HCT116 (cell line): ENCODE measurements around the gene KRTAP5-4.

Source experiments
- CTCF ChIP-seq, 3 experiments: fragments of 200-600 bp in 1 of 3; sonication (generic) in 1 of 3; IDR thresholded peaks in 2 of 3; conservative IDR thresholded peaks in 1 of 3; 2 replicates each; pipeline ENCODE4 v1.5.1; 2012 to 2017; ENCODE audit warnings: low read depth in 2 of 3, low read length in 2 of 3, antibody characterized with exemption in 1 of 3, borderline replicate concordance in 1 of 3, control low read depth in 1 of 3, mild to moderate bottlenecking in 1 of 3, mixed read lengths in 1 of 3, mixed run types in 1 of 3, moderate library complexity in 1 of 3; ENCODE audit not compliant: insufficient read depth in 1 of 3
- EZH2 ChIP-seq: fragments of 200-600 bp; sonication (generic); IDR thresholded peaks from 2 replicates; pipeline ENCODE4 v1.6.1; 2017; ENCODE audit warnings: antibody characterized with exemption, mixed run types
- EZH2phosphoT487 ChIP-seq: fragments of 200-600 bp; IDR thresholded peaks from 2 replicates; pipeline ENCODE4 v1.6.1; 2018; ENCODE audit warnings: antibody characterized with exemption, borderline replicate concordance
- JUND ChIP-seq: IDR thresholded peaks from 2 replicates; pipeline ENCODE4 v1.6.1; 2012
- POLR2A ChIP-seq: IDR thresholded peaks from 2 replicates; pipeline ENCODE4 v1.7.0; 2011; ENCODE audit warnings: borderline replicate concordance; ENCODE audit not compliant: insufficient read depth, insufficient read length; ENCODE audit errors: extremely low read depth
- POLR2AphosphoS5 ChIP-seq: IDR thresholded peaks from 2 replicates; pipeline ENCODE4 v1.6.1; 2011; ENCODE audit warnings: mild to moderate bottlenecking, low read depth, low read length, moderate library complexity
- REST ChIP-seq: IDR thresholded peaks from 2 replicates; pipeline ENCODE4 v1.6.1; 2012; ENCODE audit warnings: low read depth
- SIN3A ChIP-seq: IDR thresholded peaks from 2 replicates; pipeline ENCODE4 v1.6.1; 2012; ENCODE audit warnings: low read depth
- SP1 ChIP-seq: IDR thresholded peaks from 2 replicates; pipeline ENCODE4 v1.6.1; 2012; ENCODE audit warnings: low read depth
- ZBTB33 ChIP-seq: IDR thresholded peaks from 2 replicates; pipeline ENCODE4 v1.6.1; 2011; ENCODE audit warnings: mild to moderate bottlenecking, low read length, moderate library complexity; ENCODE audit not compliant: insufficient replicate concordance; ENCODE audit errors: extremely low read depth

GRCh38 chr11:1573077-1573902, 48.6 kb downstream of the KRTAP5-4 start:
- TF ChIP-seq REST (no peak), POLR2A (no peak), CTCF (IDR thresholded peaks at IDR 0.05 in 2 of 3, conservative IDR thresholded peaks at IDR 0.05 in 1 of 3; ENCODE audit: borderline replicate concordance in 1 of 3, insufficient read depth in 1 of 3, low read depth in 2 of 3, low read length in 2 of 3) (no peak), EZH2 (no peak), POLR2AphosphoS5 (no peak), SIN3A (no peak), SP1 (no peak), EZH2phosphoT487 (no peak), JUND (no peak), ZBTB33 (no peak)
